ENCODE data around the gene SLC15A1. TPM values are rescaled to one million over a fixed set of nuclear protein-coding genes. Genes with fewer than 3 reads are reported as not detected.

The SLC15A1 gene
- total RNA-seq, 1 experiment from 2014 or later: 2.6 TPM

DNA sequence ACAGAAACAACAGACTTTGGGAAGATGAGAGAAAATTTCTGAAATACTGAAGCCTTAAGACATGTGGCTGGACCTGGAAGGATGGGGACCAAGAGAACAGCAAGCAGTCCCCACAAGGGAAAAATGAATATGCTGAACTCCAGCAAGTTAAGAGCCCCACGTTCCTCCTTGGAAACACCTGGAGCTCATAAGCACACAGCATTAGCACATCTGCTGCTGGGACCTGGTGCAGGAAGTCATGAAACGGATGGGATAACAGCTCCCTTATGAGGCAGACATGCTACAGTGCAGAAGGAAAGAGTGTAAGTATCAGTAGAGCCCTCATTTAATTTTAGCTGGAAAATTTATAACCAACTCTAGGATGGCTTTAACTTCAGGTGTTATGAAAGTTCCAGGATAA is 67.3 kb downstream of the SLC15A1 start (continued):
- TF ChIP-seq, protein P1, sequence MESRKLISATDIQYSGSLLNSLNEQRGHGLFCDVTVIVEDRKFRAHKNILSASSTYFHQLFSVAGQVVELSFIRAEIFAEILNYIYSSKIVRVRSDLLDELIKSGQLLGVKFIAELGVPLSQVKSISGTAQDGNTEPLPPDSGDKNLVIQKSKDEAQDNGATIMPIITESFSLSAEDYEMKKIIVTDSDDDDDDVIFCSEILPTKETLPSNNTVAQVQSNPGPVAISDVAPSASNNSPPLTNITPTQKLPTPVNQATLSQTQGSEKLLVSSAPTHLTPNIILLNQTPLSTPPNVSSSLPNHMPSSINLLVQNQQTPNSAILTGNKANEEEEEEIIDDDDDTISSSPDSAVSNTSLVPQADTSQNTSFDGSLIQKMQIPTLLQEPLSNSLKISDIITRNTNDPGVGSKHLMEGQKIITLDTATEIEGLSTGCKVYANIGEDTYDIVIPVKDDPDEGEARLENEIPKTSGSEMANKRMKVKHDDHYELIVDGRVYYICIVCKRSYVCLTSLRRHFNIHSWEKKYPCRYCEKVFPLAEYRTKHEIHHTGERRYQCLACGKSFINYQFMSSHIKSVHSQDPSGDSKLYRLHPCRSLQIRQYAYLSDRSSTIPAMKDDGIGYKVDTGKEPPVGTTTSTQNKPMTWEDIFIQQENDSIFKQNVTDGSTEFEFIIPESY (IDR thresholded peaks at IDR 0.05; ENCODE audit: extremely low read depth, insufficient replicate concordance, low read length): no peak
- TF ChIP-seq POLR2A (IDR thresholded peaks at IDR 0.05; ENCODE audit: borderline replicate concordance, extremely low read depth, insufficient read depth, insufficient read length) (no peak), ZFX (IDR thresholded peaks at IDR 0.05) (no peak), SP1 (IDR thresholded peaks at IDR 0.05; ENCODE audit: low read depth) (no peak), TCF7L2 (IDR thresholded peaks at IDR 0.05; ENCODE audit: borderline replicate concordance, extremely low read depth, insufficient read depth, insufficient read length) (no peak), ELF1 (IDR thresholded peaks at IDR 0.05; ENCODE audit: borderline replicate concordance, low read depth) (no peak), EGR1 (IDR thresholded peaks at IDR 0.05; ENCODE audit: low read depth) (no peak), CBX3 (IDR thresholded peaks at IDR 0.05; ENCODE audit: low read depth) (no peak)
- TF ChIP-seq, protein P2, sequence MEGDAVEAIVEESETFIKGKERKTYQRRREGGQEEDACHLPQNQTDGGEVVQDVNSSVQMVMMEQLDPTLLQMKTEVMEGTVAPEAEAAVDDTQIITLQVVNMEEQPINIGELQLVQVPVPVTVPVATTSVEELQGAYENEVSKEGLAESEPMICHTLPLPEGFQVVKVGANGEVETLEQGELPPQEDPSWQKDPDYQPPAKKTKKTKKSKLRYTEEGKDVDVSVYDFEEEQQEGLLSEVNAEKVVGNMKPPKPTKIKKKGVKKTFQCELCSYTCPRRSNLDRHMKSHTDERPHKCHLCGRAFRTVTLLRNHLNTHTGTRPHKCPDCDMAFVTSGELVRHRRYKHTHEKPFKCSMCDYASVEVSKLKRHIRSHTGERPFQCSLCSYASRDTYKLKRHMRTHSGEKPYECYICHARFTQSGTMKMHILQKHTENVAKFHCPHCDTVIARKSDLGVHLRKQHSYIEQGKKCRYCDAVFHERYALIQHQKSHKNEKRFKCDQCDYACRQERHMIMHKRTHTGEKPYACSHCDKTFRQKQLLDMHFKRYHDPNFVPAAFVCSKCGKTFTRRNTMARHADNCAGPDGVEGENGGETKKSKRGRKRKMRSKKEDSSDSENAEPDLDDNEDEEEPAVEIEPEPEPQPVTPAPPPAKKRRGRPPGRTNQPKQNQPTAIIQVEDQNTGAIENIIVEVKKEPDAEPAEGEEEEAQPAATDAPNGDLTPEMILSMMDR (IDR thresholded peaks at IDR 0.05 in 2 of 3, conservative IDR thresholded peaks at IDR 0.05 in 1 of 3; ENCODE audit: borderline replicate concordance in 1 of 3, insufficient read depth in 1 of 3, low read depth in 2 of 3, low read length in 2 of 3): no peak

DNA sequence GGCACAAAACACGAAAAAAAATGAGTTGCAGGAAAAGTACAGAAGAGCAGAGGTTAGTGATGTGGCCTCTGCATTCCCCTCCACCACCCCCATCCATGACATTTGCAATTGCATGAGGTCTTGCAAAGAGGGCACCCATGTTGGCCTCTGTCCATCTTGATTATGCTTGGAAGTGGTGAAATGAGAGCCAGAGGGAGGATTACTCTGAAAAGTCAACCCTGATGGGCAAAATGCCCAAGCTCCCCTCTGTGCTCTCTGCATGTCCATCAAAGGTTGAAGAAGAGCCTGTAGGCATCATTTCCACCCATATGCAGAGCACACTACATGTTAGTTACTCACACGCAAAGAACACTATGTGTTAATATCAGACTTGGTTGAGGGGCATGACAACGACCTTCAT is 71.4 kb downstream of the SLC15A1 start:
- ChIA-PET POLR2A (no interaction called here), RAD21 (ENCODE audit: low non-redundant PET in 1 of 2, low total read pairs in 2 of 2, uncharacterized antibody in 2 of 2, unreplicated experiment in 2 of 2) (no interaction called here), CTCF (no interaction called here)
- Histone ChIP-seq H3K9me3 (ENCODE audit: control insufficient read depth in 1 of 2, insufficient read depth in 1 of 2, low read depth in 1 of 2, low read length in 2 of 2) (no peaks in the 10 kb centered on the region), H3K27me3 (ENCODE audit: insufficient read depth, low read length) (no peaks in the 10 kb centered on the region), H3K9me2 (ENCODE audit: insufficient read depth) (no peaks in the 10 kb centered on the region), H3K4me2 (ENCODE audit: low read length) (no peak overlapping the region), H3K27ac (ENCODE audit: low read depth, low read length) (no peak overlapping the region), H4K20me1 (ENCODE audit: insufficient read depth) (no peaks in the 10 kb centered on the region), H3K9ac (ENCODE audit: low read length) (no peak overlapping the region), H3K4me3 (replicated peaks in 1 of 2; ENCODE audit: low read depth in 1 of 2, low read length in 2 of 2) (no peak overlapping the region), H3K79me2 (ENCODE audit: insufficient read depth, low read length) (no peaks in the 10 kb centered on the region), H3K4me1 (ENCODE audit: control insufficient read depth in 1 of 2, insufficient read depth in 2 of 2, low read length in 2 of 2) (no peaks in the 10 kb centered on the region), H2AFZ (ENCODE audit: low read depth, low read length, poor library complexity, severe bottlenecking) (no peak overlapping the region), H3K36me3 (ENCODE audit: control insufficient read depth in 1 of 2, insufficient read depth in 2 of 2, low read length in 2 of 2) (no peaks in the 10 kb centered on the region)
- ATAC-seq: no peak
- BruUV-seq (replicated peaks): no TSS peak
- no peak for DNase-seq (ENCODE audit: low read depth, low spot score)
- TF ChIP-seq SIN3A (IDR thresholded peaks at IDR 0.05; ENCODE audit: low read depth): no peak
- TF ChIP-seq, protein P2 (IDR thresholded peaks at IDR 0.05 in 2 of 3, conservative IDR thresholded peaks at IDR 0.05 in 1 of 3; ENCODE audit: borderline replicate concordance in 1 of 3, insufficient read depth in 1 of 3, low read depth in 2 of 3, low read length in 2 of 3): no peak
- intact Hi-C loops (cut with micrococcal nuclease): no loop called here

Data from HCT116 (cell line).